K562 (cell line): ENCODE data around the gene PCED1B. TPM values are rescaled to one million over a fixed set of nuclear protein-coding genes. Genes with fewer than 3 reads are reported as not detected.

ENCODE experiments used
- ARHGAP35 ChIP-seq: fragments of 450-650 bp; IDR thresholded peaks from 2 replicates; pipeline ENCODE4 v1.6.1; 2018; ENCODE audit not compliant: partially characterized antibody
- ELK3 ChIP-seq: fragments of 450-650 bp; formaldehyde crosslinking; IDR thresholded peaks from 2 replicates; pipeline ENCODE4 v1.4.0; 2020; ENCODE audit warnings: mild to moderate bottlenecking
- GABPA ChIP-seq: fragments of 200-800 bp; sonication (Bioruptor generic); conservative IDR thresholded peaks from 2 replicates; pipeline ENCODE4 v1.6.1; 2016; ENCODE audit warnings: low read depth, missing genetic modification characterization, missing compliant biosample characterization
- GTF3C2 ChIP-seq: IDR thresholded peaks from 3 replicates; pipeline ENCODE4 v1.6.1; 2011; ENCODE audit warnings: borderline replicate concordance, mild to moderate bottlenecking, moderate library complexity; ENCODE audit not compliant: insufficient read length; ENCODE audit errors: extremely low read depth
- MTA1 ChIP-seq: fragments of 450-650 bp; IDR thresholded peaks from 2 replicates; pipeline ENCODE4 v1.6.1; 2017; ENCODE audit warnings: borderline replicate concordance
- ZBTB40 ChIP-seq, 2 experiments: fragments of 450-650 bp in 1 of 2; sonication (generic) in 1 of 2; formaldehyde crosslinking in 1 of 2; IDR thresholded peaks; 2 replicates each; pipeline versions ENCODE4 v1.7.1 to v1.9.0; 2016 to 2022; ENCODE audit warnings: inconsistent platforms in 1 of 2, mild to moderate bottlenecking in 1 of 2, missing genetic modification reagents in 1 of 2
- ZMIZ1 ChIP-seq, 2 experiments: fragments of 150-350 bp in 1 of 2; IDR thresholded peaks; 2 replicates each; pipeline ENCODE4 v1.6.1; 2012 to 2016; ENCODE audit warnings: low read depth in 2 of 2, low read length in 2 of 2, mild to moderate bottlenecking in 1 of 2, moderate library complexity in 1 of 2
- ZNF232 ChIP-seq: sonication (generic); formaldehyde crosslinking; IDR thresholded peaks from 2 replicates; pipeline ENCODE4 v1.8.0; 2022; ENCODE audit warnings: mild to moderate bottlenecking, missing genetic modification reagents
- polyA plus RNA-seq, 8 experiments: library from polyadenylated mRNA; depleted of rRNA in 4 of 8; stranded (reverse) in 5 of 8; unstranded in 3 of 8; fragments of >200 nt; fragmentation: Nextera tagmentation in 2 of 8; fragmentation: Illumina TruSeq in 1 of 8; extraction: Ambion mirVana in 2 of 8; extraction: Trizol in 1 of 8; gene quantifications; 2 replicates each; pipeline versions ENCODE4 v1.2.1 to v1.2.3, GENCODE V29; 2011 to 2014; ENCODE audit warnings: inconsistent platforms in 1 of 8, missing spikeins in 1 of 8
- total RNA-seq, 7 experiments: library from RNA; depleted of rRNA in 6 of 7; stranded (reverse); fragments of >200 nt in 6 of 7; fragmentation: Illumina TruSeq in 2 of 7; extraction: Trizol in 2 of 7; gene quantifications; 2 replicates each; pipeline versions ENCODE4 v1.2.1 to v1.2.3, GENCODE V29; 2011 to 2021; ENCODE audit warnings: low replicate concordance in 1 of 7

The PCED1B gene
- total and polyA plus RNA-seq, 9 of the 15 experiments (the other 6 are each of a cell fraction or from before 2014, with no cell fraction given): 1.2 to 9.3 (median 2.5) TPM

- no peak for TF ChIP-seq ZMIZ1 (IDR thresholded peaks at IDR 0.05; ENCODE audit: low read depth in 2 of 2, low read length in 2 of 2)
- no peak for TF ChIP-seq GABPA (tag)
- TF ChIP-seq ELK3 (CRISPR knock-in tag): no peak
- TF ChIP-seq GTF3C2: no peak
- TF ChIP-seq MTA1: no peak
- TF ChIP-seq ZBTB40 (IDR thresholded peaks at IDR 0.05): no peak
- no peak for TF ChIP-seq ZBTB40 (CRISPR knock-in tag; IDR thresholded peaks at IDR 0.05)
- TF ChIP-seq ZNF232 (CRISPR knock-in tag): no peak
- TF ChIP-seq ARHGAP35: no peak
Observed at GRCh38 chr12:47206450-47207339, 127.3 kb downstream of the PCED1B start (continued).
